ENCODE measurements around the gene COL15A1.

DNA sequence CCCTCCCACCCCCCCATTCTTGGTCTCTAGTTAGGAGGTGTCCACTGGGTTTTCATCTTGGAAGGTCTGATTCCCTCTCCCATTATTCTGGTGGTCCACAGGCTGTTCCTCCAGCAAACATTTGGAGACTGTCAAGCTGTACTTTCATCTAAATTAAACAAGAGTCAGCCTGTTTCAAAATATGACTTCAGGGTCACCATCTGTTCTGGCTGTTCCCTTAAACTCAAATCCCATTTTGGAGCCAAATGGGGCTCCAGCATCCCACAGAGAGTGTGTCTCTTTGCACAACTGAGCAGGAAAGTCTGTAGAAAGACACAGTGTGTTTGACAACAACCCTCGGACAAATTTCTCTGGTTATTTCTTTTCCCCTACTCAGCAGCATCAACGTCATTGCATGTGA, 20.5 kb downstream of the COL15A1 start:
- TF ChIP-seq POLR2AphosphoS5 (IDR thresholded peaks at IDR 0.05; ENCODE audit: low read depth, low read length): no peak
- TF ChIP-seq REST (IDR thresholded peaks at IDR 0.05; ENCODE audit: insufficient read depth in 1 of 2, low read depth in 2 of 2, low read length in 2 of 2): no peak
